ENCODE data around the gene SH2D3C. TPM values are rescaled to one million over a fixed set of nuclear protein-coding genes. Genes with fewer than 3 reads are reported as not detected.

The SH2D3C gene
- total and polyA plus RNA-seq, 2 of the 4 experiments (the other 2 are of a cell fraction) = under 0.01 to 0.24 TPM

GRCh38 chr9:127730799-127731410, 47.6 kb downstream of the SH2D3C start:
- POLR2A ChIA-PET (ENCODE audit: unreplicated experiment) = no interaction called here

More at GRCh38 chr9:127730799-127731410, 47.6 kb downstream of the SH2D3C start:
- Histone ChIP-seq H3K14ac (replicated peaks; ENCODE audit: low read depth, low read length) (no peak overlapping the region), H3K4me1 (ENCODE audit: control insufficient read depth, insufficient read depth, low read length) (peaks cover 6% of the 10 kb centered on the region), H3K4me2 (ENCODE audit: low read depth, low read length) (no peak overlapping the region), H3K4ac (ENCODE audit: low read depth, low read length) (no peak overlapping the region), H2AK9ac (replicated peaks; ENCODE audit: low read depth, low read length, poor library complexity) (no peak overlapping the region), H2BK20ac (ENCODE audit: low read depth, low read length) (no peak overlapping the region), H2AK5ac (ENCODE audit: low read depth, low read length) (no peak overlapping the region), H3K9me3 (ENCODE audit: control insufficient read depth, insufficient read depth, low read length) (no peaks in the 10 kb centered on the region), H3K56ac (ENCODE audit: extremely low read depth, insufficient read depth, low read length) (no peak overlapping the region), H2BK5ac (ENCODE audit: low read depth, low read length, poor library complexity, severe bottlenecking) (no peak overlapping the region), H3K23ac (ENCODE audit: low read depth, low read length) (no peak overlapping the region), H4K5ac (ENCODE audit: low read depth, low read length) (no peak overlapping the region), H3K9ac (ENCODE audit: low read depth, low read length) (no peak overlapping the region), H2AFZ (replicated peaks; ENCODE audit: low read length, poor library complexity) (no peak overlapping the region), H3K9me1 (ENCODE audit: insufficient read depth, low read length) (no peaks in the 10 kb centered on the region), H3K36me3 (ENCODE audit: control insufficient read depth, insufficient read depth, low read length) (peaks cover 5% of the 10 kb centered on the region; the same call in 1 of the 2 replicates), H2BK120ac (ENCODE audit: low read depth, low read length) (no peak overlapping the region), H3K27ac (ENCODE audit: insufficient read depth, low read length) (no peak overlapping the region), H3K4me3 (ENCODE audit: insufficient read depth, low read depth, low read length) (no peak overlapping the region), H3K27me3 (ENCODE audit: control insufficient read depth, insufficient read depth, low read length) (no peaks in the 10 kb centered on the region), H4K91ac (ENCODE audit: insufficient read depth, low read depth, low read length) (no peak overlapping the region), H3K79me1 (ENCODE audit: low read depth in 1 of 2, low read length in 2 of 2) (peaks cover 4 to 12% of the 10 kb centered on the region in 2 experiments; a peak in 2 of 4 replicates), H2BK15ac (ENCODE audit: low read depth, low read length) (no peak overlapping the region), H4K8ac (ENCODE audit: low read depth in 2 of 2, low read length in 2 of 2) (no peak overlapping the region), H4K20me1 (ENCODE audit: insufficient read depth, low read length) (no peaks in the 10 kb centered on the region), H3K18ac (ENCODE audit: low read depth, low read length) (no peak overlapping the region)
- intact Hi-C loops (cut with micrococcal nuclease) = loop anchor here (5.0 kb wide), 1 partner anchor 224 kb away; no protein-coding TSS in a partner anchor
- in situ Hi-C loops (cut with MboI; ENCODE audit: low sequenced_read_pairs) = no loop called here
- DNase-seq (no peak), ATAC-seq (ENCODE audit: low read depth) (no peak)
- WGBS, 2 experiments (ENCODE audit: extremely low coverage in 2 of 2, insufficient read length in 1 of 2) = 86% methylated on average over 7 of the region's 9 CpGs; no CpG with 5 or more reads in 1 of the 2 experiments
- TF ChIP-seq FOS (IDR thresholded peaks at IDR 0.05; ENCODE audit: low read depth, low read length) (no peak), ELK1 (IDR thresholded peaks at IDR 0.05; ENCODE audit: borderline replicate concordance, low read depth, low read length) (no peak), CEBPB (IDR thresholded peaks at IDR 0.05; ENCODE audit: low read depth, low read length) (no peak), CHD1 (IDR thresholded peaks at IDR 0.05; ENCODE audit: low read depth, low read length) (no peak), BHLHE40 (IDR thresholded peaks at IDR 0.05; ENCODE audit: low read depth, low read length) (no peak)
- no TSS peak for BruUV-seq (replicated peaks)
- dilution Hi-C loops (cut with HindIII; ENCODE audit: low sequenced_read_pairs, unreplicated experiment) = no loop called here
- CTCF ChIA-PET = interaction anchor here (0.6 kb wide), 1 partner anchor 241 kb away, joined by 3 read pairs; no protein-coding TSS in a partner anchor

Measured in IMR-90 (cell line).